Measurements from ENCODE around the gene POLQ. TPM values are rescaled to one million over a fixed set of nuclear protein-coding genes. Genes with fewer than 3 reads are reported as not detected.

Gene POLQ
- total and polyA plus RNA-seq, 2 of the 8 experiments (the other 6 are each of a cell fraction or from before 2014, with no cell fraction given), result 3.6 to 15.3 TPM

DNA sequence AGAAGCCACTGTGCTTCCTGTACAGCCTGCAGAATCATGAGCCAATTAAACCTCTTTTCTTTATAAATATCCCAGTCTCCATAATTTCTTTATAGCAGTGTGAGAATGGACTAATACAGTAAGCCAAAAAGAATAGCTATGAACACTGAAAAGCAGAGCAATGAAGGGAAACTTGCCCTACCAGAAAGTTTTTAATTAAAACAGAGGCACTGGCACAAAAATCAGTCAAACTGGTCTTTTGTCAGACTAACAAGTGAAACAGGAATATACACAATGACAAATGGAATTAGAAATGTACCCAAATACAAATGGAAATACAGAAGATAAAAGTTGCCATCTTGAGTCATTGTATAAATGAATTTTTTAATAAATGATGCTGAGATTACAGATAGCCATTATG, 40.5 kb downstream of the POLQ start:
- ChIA-PET CTCF (ENCODE audit: partially characterized antibody) (no interaction called here), POLR2A (ENCODE audit: partially characterized antibody) (no interaction called here)

More for the DNA sequence above, 40.5 kb downstream of the POLQ start:
- H3K36me3 ChIP-seq (ENCODE audit: control insufficient read depth in 2 of 4, insufficient read depth in 4 of 4, low read length in 3 of 4), result peaks cover 2 to 34% (median 12%) of the 10 kb centered on the region in 4 experiments; a peak in 7 of 8 replicates
- no peak overlapping the region for H2BK5ac ChIP-seq (ENCODE audit: low read depth, low read length)
- H4K20me1 ChIP-seq (replicated peaks in 1 of 2; ENCODE audit: control insufficient read depth in 1 of 2, insufficient read depth in 2 of 2, low read length in 2 of 2), result no peaks in the 10 kb centered on the region
- no peak for FAIRE-seq
- H3K79me2 ChIP-seq (ENCODE audit: control insufficient read depth in 1 of 2, insufficient read depth in 2 of 2, low read length in 2 of 2), result no peaks in the 10 kb centered on the region
- no peak overlapping the region for H3K18ac ChIP-seq (ENCODE audit: extremely low read depth, low read length)
- no peak overlapping the region for H3K14ac ChIP-seq (ENCODE audit: insufficient read length)
- H2BK15ac ChIP-seq (ENCODE audit: low read length), result no peak overlapping the region
- H3K4me2 ChIP-seq (ENCODE audit: insufficient read depth in 1 of 2, low read depth in 2 of 2, low read length in 2 of 2), result no peak overlapping the region
- H3K23ac ChIP-seq (ENCODE audit: insufficient read length), result no peak overlapping the region
- H3K9ac ChIP-seq (replicated peaks in 1 of 4; ENCODE audit: extremely low read depth in 1 of 4, low read depth in 3 of 4, low read length in 3 of 4), result no peak overlapping the region
- H3K9me3 ChIP-seq (ENCODE audit: insufficient read depth in 2 of 2, low read depth in 1 of 2, low read length in 1 of 2), result no peaks in the 10 kb centered on the region
- H2AFZ ChIP-seq (ENCODE audit: low read length), result no peak overlapping the region
- no peak overlapping the region for H4K8ac ChIP-seq (ENCODE audit: extremely low read depth, insufficient read depth, low read length)
- no peak overlapping the region for H4K5ac ChIP-seq (ENCODE audit: insufficient read length, low read depth, low read length)
- H3K4me3 ChIP-seq (ENCODE audit: extremely low read depth in 1 of 4, insufficient read depth in 2 of 4, low read depth in 3 of 4, low read length in 4 of 4), result no peak overlapping the region
- H2AK5ac ChIP-seq (ENCODE audit: low read depth, low read length), result no peak overlapping the region
- TF ChIP-seq, protein P1, sequence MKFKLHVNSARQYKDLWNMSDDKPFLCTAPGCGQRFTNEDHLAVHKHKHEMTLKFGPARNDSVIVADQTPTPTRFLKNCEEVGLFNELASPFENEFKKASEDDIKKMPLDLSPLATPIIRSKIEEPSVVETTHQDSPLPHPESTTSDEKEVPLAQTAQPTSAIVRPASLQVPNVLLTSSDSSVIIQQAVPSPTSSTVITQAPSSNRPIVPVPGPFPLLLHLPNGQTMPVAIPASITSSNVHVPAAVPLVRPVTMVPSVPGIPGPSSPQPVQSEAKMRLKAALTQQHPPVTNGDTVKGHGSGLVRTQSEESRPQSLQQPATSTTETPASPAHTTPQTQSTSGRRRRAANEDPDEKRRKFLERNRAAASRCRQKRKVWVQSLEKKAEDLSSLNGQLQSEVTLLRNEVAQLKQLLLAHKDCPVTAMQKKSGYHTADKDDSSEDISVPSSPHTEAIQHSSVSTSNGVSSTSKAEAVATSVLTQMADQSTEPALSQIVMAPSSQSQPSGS (IDR thresholded peaks at IDR 0.05; ENCODE audit: low read length), result no peak
- TF ChIP-seq SP4 (IDR thresholded peaks at IDR 0.05; ENCODE audit: low read length), result no peak
- TF ChIP-seq, protein P2, sequence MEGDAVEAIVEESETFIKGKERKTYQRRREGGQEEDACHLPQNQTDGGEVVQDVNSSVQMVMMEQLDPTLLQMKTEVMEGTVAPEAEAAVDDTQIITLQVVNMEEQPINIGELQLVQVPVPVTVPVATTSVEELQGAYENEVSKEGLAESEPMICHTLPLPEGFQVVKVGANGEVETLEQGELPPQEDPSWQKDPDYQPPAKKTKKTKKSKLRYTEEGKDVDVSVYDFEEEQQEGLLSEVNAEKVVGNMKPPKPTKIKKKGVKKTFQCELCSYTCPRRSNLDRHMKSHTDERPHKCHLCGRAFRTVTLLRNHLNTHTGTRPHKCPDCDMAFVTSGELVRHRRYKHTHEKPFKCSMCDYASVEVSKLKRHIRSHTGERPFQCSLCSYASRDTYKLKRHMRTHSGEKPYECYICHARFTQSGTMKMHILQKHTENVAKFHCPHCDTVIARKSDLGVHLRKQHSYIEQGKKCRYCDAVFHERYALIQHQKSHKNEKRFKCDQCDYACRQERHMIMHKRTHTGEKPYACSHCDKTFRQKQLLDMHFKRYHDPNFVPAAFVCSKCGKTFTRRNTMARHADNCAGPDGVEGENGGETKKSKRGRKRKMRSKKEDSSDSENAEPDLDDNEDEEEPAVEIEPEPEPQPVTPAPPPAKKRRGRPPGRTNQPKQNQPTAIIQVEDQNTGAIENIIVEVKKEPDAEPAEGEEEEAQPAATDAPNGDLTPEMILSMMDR (IDR thresholded peaks at IDR 0.05; ENCODE audit: control extremely low read depth in 1 of 3, insufficient read depth in 1 of 3, low read depth in 1 of 3, low read length in 3 of 3), result no peak
- TF ChIP-seq CREB1 (IDR thresholded peaks at IDR 0.05), result no peak
- no peak for TF ChIP-seq RXRA (IDR thresholded peaks at IDR 0.05; ENCODE audit: insufficient read depth, low read depth, low read length)
- no peak for TF ChIP-seq HDAC2 (IDR thresholded peaks at IDR 0.05; ENCODE audit: borderline replicate concordance in 1 of 2, low read depth in 2 of 2, low read length in 2 of 2)
- TF ChIP-seq SP2 (IDR thresholded peaks at IDR 0.05; ENCODE audit: low read length), result no peak
- no peak for TF ChIP-seq SIX5 (IDR thresholded peaks at IDR 0.05; ENCODE audit: low read depth, low read length)
- no peak for TF ChIP-seq SAP30 (IDR thresholded peaks at IDR 0.05; ENCODE audit: insufficient read depth, insufficient replicate concordance, low read length)
- no peak for TF ChIP-seq SP1 (IDR thresholded peaks at IDR 0.05; ENCODE audit: low read depth, low read length)
- no peak for TF ChIP-seq TBP (IDR thresholded peaks at IDR 0.05; ENCODE audit: low read depth, low read length)
- no peaks in the 10 kb centered on the region for H3K79me1 ChIP-seq (ENCODE audit: low read depth, low read length)
- no peak overlapping the region for H3K56ac ChIP-seq (replicated peaks; ENCODE audit: insufficient read length, low read depth, low read length)
- H3K27me3 ChIP-seq (replicated peaks in 1 of 4; ENCODE audit: control insufficient read depth in 3 of 4, extremely low read depth in 1 of 4, insufficient read depth in 3 of 4, low read length in 3 of 4), result no peaks in the 10 kb centered on the region
- H3K27ac ChIP-seq (ENCODE audit: low read depth, low read length), result no peak overlapping the region
- H3K4ac ChIP-seq (replicated peaks; ENCODE audit: insufficient read length, low read depth, low read length), result no peak overlapping the region
- no peak for DNase-seq (ENCODE audit: low read depth in 1 of 2, low spot score in 2 of 2)
- H2BK12ac ChIP-seq (ENCODE audit: low read depth, low read length), result no peak overlapping the region
- no peak overlapping the region for H4K91ac ChIP-seq (replicated peaks; ENCODE audit: insufficient read length, low read length)
- H2BK20ac ChIP-seq (ENCODE audit: low read length), result no peak overlapping the region
- no peaks in the 10 kb centered on the region for H3K4me1 ChIP-seq (replicated peaks in 1 of 4; ENCODE audit: control insufficient read depth in 3 of 4, insufficient read depth in 4 of 4, low read length in 3 of 4)
- H3K23me2 ChIP-seq (ENCODE audit: low read depth, low read length), result no peaks in the 10 kb centered on the region
- no peak overlapping the region for H2BK120ac ChIP-seq (replicated peaks; ENCODE audit: low read depth, low read length)
